GM21737 (cell line): Measurements from ENCODE around the gene LGR6.
"Not testable (repeated sequence)": the region's sequence is repeated elsewhere in the genome, so short reads cannot be mapped to it uniquely, and the experiment has no call there.

Experiments
- ATAC-seq: cut with Tn5 transposase; IDR thresholded peaks from one replicate; pipeline ENCODE4 v1.9.1; 2021; ENCODE audit warnings: mild to moderate bottlenecking, moderate library complexity; ENCODE audit not compliant: unreplicated experiment

LGR6 gene

DNA sequence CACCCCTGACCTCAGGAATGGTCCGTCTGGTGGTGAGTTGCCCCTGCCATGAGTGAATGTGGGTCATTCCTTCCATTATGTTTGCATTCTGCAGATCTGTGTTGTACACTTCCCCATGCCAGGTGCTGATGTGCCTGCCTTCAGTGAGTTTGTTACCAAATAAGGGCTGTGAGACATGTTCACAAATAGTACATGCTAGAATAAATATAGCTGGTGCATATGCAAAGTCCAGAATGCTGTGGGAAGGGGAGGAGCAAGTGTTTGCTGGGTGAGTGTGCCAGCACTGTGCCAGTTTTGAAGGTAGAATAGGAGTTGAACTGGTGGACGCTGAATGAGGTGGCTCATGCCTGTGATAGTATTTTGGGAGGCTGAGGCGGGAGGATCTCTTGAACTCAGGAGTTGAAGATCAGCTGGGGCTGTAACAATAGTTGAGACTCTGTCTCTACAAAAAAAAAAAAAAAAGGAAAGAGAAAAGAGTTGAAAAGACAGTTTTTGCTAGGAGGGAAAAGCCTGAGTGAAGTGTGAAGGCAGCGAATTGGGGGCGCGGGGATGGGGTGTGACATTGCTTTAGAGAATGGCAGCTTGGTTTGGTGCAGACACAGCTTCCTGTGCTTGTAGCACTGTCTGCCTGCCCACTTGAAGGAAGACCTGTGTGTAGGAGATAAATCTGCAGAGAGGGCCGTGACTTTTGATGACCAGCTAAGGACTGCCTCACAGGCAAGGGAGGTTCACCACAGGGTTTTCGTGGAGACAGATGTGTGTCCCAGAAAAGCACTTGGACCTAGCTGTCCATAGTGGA, 61.1 kb downstream of the LGR6 start:
- no peak for ATAC-seq

DNA sequence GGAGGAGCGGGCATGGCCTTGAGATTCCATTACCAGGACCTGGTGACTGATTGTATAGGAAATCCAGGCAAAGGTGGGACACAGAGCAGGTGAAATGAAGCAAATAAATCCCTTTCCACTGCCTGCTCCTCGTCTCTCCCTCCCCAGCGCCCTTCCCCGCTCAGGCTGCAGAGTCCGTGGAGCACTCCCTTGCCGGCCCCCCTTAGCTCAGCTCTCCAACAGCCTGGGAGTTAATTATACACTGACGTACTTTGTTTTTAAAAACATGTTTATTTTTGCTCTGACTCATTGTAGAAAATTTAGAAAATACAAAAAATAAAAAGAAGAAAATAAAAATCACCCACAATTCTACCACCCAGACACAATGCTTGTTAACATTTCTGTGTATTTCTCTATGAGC, 61.7 kb downstream of the LGR6 start:
- ATAC-seq, result no peak

DNA sequence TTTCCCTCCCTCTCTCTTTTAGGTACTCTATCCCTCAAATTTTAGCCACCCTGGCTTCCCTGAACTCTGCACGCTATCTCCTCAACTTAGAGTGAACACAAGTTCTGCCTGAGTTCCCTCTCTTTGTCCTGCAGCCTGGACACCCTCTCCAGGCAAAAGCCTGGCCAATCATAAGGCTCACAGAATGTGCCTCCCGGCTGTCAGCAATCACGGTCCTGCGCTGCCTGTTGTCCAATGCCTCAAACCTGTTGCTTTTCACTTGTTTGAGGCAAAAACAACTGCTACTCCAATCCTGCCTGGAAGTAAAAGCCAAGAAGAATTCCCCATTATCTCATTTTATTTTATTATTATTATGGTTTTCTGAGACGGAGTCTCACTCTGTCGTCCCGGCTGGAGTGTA, 66.1 kb downstream of the LGR6 start:
- no peak for ATAC-seq

DNA sequence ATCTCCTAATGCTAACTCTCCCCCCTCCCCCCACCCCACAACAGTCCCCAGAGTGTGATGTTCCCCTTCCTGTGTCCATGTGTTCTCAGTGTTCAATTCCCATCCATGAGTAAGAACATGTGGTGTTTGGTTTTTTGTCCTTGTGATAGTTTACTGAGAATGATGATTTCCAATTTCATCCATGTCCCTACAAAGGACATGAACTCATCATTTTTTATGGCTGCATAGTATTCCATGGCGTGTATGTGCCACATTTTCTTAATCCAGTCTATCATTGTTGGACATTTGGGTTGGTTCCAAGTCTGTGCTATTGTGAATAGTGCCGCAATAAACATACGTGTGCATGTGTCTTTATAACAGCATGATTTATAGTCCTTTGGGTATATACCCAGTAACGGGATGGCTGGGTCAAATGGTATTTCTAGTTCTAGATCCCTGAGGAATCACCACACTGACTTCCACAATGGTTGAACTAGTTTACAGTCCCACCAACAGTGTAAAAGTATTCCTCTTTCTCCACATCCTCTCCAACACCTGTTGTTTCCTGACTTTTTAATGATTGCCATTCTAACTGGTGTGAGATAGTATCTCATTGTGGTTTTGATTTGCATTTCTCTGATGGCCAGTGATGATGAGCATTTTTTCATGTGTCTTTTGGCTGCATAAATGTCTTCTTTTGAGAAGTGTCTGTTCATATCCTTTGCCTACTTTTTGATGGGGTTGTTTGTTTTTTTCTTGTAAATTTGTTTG, 67.8 kb downstream of the LGR6 start:
- ATAC-seq, result not testable (repeated sequence)

DNA sequence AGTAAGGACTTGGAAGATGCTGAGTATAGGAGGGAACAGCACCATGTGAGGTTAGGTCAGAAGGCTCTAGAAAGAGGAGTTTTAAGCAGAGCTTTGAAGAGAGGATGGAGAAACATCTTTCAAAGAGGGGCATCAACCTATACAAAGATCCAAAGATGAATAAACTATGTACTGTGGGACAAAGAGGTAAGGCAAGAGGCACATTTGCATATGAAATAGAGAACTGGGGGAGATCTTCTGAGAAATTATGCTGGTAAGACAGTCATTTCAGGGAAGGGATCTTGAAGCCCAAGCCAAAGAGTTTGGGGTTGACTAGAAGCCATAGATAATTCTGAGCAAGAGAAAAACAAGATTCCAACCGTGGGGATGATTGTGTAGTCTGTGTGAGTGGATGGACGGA, 70.0 kb downstream of the LGR6 start:
- ATAC-seq, result no peak

DNA sequence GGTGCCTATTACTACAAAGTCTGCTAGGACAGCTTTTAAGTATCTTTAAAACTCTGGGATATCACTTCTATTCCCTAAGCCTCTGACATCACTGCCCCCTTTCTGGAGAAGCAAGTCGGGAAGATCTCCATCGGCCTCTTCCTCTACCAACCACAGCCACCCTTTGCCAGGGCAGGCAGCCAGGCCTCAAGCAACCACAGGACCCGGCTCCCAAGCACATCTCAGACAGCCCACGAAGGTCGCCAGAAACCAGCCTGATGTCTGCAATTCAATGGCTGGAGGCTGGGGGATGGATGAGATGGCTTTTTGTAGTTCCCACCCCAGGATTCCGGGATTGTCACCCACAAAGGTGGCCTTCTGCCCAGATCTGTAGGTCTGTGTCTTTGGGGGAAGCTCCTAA, 70.7 kb downstream of the LGR6 start:
- ATAC-seq, result no peak

DNA sequence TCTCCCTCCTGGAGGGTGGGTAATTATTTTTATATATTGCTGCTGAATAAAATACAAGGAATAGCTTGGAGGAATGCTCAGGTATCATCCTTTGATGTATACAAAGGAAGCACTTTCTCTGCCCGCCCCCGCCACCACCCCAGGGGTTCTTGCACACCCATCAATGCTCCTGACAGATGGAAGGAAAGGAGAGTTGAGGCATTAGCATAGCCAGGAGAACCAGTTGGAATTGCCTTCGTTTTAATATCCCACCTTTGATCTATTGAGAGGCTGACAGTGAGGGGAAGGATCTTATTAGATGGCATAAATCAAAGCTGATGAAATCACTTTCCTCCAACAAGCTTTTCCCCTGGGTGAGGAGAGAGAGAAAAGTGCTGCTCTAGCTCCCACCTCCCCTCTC, 71.1 kb downstream of the LGR6 start:
- no peak for ATAC-seq

DNA sequence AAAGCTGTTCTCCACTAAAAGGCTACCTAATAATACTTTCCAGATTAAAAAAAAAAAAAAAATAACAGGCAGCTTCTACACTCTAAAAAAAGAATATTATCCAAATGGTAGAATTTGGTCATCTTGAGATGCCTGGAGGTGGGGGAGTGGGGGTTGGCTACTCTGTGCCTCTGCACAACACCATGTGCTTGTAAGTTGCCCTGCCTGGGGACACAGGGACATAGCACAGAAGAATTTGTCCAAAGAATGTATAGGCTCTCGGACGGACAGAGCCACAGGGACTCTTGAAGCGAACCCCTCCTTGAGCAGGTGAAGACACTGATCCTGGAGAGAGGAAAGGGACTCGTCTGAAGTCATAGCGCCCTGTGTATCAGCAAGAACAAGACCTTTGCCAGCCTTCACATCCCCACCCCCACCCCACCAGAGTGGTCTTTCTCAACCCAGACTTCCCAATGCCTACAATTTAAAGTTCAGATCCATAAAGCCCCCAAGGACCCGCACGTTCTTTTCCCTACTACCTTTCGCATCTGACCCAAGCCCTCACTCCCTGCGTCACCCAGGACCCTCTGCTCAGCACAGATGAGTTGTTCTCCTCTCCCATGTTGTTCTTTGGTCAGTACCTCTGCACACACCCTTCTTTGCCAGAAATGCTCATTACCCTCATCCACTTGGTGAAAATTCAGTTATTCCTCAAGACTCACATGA, 72.6 kb downstream of the LGR6 start:
- no peak for ATAC-seq

DNA sequence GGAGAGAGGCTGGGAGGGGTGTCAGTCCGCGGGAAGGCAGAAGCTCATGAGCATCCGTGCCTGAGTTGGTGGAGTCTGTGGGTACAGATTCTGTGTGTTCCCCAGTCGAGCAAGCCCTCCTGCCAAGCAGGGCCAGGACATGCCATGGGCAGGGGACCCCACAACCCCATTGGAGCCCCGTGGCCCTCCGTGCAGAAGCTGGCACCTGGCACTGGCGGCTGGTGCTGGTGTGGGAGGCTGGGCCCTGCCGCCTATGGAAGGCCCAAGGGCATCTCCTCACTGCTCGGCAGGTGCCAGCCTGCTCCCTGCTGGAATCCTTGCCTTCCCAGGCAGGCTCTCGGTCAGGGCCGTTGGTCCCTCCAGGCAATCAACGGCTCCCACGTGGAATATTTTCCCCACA, 74.4 kb downstream of the LGR6 start:
- ATAC-seq, result no peak

DNA sequence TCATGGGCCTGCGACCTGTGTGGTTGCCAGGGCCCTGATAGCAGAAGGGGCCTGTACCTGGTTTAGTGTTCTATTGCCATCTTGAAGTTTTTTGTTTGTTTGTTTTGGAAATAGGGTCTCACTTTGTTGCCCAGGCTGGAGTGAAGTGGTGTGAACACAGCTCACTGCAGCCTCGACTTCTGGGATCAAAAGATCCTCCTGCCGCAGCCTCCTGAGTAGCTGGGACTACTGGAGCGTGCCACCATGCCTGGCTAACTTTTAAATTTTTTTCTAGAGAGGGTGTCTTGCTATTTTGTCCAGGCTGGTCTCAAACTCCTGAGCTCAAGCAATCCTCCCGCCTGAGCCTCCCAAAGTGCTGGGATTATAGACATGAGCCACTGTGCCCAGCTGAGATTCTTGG, 75.2 kb downstream of the LGR6 start:
- ATAC-seq, result no peak

DNA sequence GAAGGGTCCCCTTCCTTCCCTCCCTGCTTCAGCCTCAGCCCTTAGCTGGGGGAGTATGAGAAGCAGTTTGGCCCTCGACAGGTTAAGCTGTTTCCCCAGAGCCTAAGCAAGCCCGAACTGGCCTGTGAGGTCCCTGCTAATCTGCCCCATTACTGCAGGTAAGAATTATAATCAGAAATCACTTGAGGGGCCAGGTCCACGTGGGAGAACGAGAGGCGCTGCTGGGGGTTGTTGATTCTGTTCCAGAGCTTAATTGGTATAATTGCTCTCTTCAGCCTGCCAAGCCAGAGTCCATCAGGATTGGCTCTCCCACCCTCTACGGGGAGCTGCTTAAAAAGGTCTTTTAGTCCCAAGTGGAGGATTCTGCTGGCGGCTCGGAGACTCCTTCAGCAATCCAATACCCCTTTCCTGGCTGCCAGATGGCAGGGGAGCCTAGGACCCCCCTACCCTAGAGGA, 77.3 kb downstream of the LGR6 start:
- ATAC-seq, result no peak

DNA sequence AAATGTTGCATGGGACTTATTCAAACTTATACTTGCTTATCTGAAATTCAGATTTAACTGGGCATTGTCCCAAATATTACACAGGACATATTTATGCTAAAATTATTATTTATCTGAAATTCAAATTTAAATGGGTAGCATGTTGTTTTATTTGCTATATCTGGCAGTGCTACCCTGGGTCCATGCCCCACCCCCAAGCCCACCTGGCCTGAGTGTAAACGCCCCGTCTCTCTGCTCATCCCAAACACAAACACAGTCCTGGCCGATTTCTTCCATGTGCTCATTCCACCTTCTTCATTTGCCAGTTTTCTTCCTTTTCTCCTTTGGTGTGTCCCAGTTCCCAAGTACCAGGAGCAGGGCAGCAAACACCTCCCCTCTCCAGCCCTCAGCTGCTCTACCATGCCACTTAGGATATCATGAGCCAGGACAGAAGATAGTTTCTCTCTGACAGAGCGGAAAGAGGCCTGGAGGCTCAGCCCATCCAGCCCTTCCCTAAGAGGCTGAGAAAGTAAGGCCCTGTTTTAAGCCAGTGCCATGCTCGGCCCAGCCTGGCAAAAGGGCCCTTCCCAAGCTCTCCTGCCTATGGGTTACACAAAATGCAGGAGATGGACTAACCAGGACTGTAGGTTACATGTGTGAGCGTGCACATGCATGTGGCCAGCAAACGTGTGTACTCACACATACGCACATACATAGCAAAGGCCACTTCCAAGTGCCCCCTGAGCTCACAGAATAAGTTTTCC, 78.7 kb downstream of the LGR6 start:
- no peak for ATAC-seq

DNA sequence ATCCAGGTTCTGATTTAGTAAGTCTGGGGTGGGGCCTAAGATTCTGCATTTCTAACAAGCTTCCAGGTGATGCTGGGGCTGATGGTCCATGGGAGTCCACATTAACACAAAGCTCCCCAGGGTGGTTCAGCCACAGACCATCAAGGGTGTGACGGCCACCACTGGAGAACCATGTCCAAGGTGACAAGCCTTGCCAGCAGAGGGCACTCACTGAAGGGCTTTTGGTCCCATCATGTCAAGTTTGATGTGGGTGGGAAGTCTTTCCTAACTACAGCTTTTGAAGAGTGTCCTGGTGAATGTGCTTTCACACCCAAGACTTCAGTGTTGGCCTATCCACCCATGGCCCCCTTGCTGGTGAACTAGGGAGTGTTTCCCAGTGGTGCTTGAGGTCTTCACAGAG, 81.0 kb downstream of the LGR6 start:
- no peak for ATAC-seq

DNA sequence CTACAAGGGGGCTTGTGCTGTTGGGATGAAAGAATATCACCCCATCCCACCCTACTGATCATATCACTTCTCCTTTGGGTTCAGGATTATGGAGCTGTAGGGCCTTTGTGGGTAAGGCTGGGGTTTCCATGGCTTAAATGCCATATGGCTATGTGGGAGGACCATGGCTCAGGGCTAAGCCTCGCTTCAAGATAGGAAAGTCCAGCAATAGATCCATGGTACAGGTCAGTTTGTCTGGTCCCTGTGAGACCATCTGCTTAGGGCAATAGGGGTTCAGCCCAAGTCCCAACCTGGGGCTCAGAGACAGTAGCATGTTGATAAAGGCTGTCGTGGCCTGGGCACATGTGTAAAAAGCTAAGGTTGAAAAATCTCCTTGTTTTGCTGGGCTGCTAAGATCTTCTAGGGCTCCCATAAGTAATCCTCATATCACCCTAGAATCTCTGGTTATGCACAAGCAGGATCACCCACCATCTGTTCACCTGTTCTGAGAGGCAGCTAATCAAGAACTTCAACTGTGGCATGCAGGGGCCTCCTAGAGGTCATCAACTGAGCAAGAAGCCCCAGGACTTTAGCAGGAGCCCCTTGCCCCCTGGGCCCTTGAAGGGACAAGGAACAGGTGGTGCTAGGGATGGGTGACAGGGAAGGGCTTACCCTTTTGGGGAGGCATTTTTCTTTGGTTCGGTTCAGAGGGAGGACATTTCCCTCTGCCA, 81.6 kb downstream of the LGR6 start:
- ATAC-seq, result no peak

DNA sequence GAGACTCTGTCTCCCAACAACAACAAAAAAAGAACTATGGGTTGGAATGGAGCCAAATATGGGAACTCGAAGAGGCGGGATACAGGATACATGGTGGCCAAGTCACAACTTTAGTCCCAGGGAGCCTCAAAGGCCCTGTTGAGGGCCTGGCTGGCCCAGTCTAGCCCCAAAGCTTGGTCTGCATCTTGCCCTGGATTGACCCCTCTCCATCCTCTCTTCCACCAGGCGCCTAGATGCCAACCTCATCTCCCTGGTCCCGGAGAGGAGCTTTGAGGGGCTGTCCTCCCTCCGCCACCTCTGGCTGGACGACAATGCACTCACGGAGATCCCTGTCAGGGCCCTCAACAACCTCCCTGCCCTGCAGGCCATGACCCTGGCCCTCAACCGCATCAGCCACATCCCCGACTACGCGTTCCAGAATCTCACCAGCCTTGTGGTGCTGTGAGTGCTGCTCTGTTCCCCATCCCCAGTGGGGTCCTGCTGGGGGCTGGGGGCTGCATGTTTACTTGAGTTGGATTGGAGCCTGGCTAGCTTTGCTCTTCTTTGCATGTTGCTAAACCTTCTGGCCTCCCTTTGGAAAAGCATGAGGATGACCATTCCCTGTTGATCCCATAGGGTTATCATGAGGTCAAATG, 82.6 kb downstream of the LGR6 start:
- no peak for ATAC-seq

DNA sequence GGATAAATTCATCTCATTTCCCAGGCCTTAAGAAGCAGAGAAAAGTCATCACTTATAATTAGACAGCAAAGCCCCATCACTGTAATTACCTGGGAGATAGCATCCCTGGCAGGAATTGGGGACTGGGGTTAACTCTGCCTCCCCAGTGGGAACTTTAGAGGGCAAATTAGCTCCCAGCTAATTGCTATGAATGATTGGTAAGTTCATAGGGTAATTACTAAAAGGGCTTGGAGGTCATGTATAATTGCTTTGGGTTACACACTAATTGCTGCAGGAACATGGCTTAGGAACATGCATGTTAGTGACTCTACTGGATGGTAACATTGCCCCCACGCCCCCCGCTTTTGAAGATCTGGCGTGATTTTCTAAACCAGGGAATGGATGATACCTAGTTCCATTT, 83.3 kb downstream of the LGR6 start:
- ATAC-seq, result no peak

DNA sequence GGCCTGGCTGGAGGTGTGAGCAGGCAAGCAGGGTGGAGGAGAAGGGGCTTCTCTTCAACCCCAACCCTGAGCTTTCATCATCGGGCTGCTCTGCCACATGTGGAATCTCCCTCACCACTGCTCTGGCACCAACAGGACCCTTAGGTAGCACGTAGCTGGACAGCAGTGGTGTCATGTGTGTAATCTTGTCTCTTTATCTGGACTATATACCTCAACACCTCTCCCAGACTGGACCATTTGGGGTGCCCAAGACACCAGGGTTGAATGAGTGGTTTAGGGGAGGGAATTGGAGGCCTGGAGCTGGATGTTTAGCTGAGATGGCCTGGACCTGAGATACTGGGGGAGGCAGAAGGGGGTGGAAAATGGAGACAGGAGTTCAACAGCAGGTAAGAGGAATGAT, 85.2 kb downstream of the LGR6 start:
- ATAC-seq, result no peak

DNA sequence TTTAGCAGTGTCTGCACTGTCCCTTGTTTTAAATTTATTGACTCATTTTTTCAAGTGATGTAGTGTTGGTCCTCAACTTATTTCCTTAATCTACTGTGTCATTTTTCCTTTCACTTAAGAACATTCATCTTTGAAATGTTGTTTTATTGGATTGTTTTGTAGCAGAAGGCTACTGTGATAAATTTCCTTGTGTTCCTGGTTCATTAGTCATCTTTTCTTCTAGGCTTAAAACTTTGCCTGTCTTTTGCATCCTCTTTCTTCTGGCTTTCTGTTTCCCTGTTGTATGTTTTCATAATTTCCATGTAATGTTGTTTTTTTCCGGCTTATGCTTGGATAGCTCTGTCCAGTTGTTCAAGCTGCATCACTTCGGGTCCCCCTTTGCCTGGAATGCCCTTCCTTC, 86.2 kb downstream of the LGR6 start:
- no peak for ATAC-seq

DNA sequence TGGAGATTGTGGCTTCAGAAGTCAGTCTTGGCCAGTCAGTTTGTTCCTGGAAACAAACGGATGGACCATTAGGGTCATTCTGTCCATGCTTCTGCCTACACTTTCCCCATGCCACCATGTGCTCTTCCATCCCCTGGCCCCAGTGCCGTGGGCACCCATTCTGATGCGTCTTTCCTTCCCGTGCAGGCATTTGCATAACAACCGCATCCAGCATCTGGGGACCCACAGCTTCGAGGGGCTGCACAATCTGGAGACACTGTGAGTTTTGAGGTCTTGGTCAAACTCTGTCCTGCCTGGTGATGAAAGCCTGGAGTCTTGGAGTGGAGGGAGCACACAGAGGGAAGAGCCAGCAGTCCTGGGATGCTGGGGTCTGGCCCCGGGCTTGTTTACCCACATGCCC, 87.0 kb downstream of the LGR6 start:
- no peak for ATAC-seq
